ENCODE results near the gene CAPN12. TPM values are rescaled to one million over a fixed set of nuclear protein-coding genes. Genes with fewer than 3 reads are reported as not detected.
A peak's percentile ranks its signal among the peaks of the same experiment; 100 is the strongest.

CAPN12 gene
- total and polyA plus RNA-seq, 2 of the 8 experiments (the other 6 are each of a cell fraction or from before 2014, with no cell fraction given) = 8.8 to 20.0 TPM

- no peak overlapping the region for H3K4me3 ChIP-seq (ENCODE audit: extremely low read depth in 1 of 4, insufficient read depth in 2 of 4, low read depth in 3 of 4, low read length in 4 of 4)
- 0 out of 2 replicates have a peak overlapping the region, but pooled peaks have one; percentile 41 for H4K8ac ChIP-seq (ENCODE audit: extremely low read depth, insufficient read depth, low read length)
- H4K91ac ChIP-seq (replicated peaks; ENCODE audit: insufficient read length, low read length) = no peak overlapping the region
- WGBS, 2 experiments (ENCODE audit: extremely low coverage in 1 of 2, insufficient coverage in 1 of 2, insufficient read length in 1 of 2, insufficient replicate concordance in 2 of 2, low coverage in 1 of 2, low lambda C conversion rate in 2 of 2, missing lambda C conversion rate in 1 of 2) = 87% methylated on average over 10 of the region's 10 CpGs; no CpG with 5 or more reads in 1 of the 2 experiments
- no peaks in the 10 kb centered on the region for H3K9me3 ChIP-seq (ENCODE audit: insufficient read depth in 2 of 2, low read depth in 1 of 2, low read length in 1 of 2)
- peaks cover 4% of the 10 kb centered on the region for H3K79me1 ChIP-seq (ENCODE audit: low read depth, low read length)
- CTCF ChIA-PET (ENCODE audit: partially characterized antibody) = interaction anchor here (1.0 kb wide), 1 partner anchor 10 kb away, joined by 4 read pairs; no protein-coding TSS in a partner anchor
- peaks cover 47 to 84% (median 64%) of the 10 kb centered on the region in 4 experiments for H3K36me3 ChIP-seq (ENCODE audit: control insufficient read depth in 2 of 4, insufficient read depth in 4 of 4, low read length in 3 of 4)
- no peak overlapping the region for H3K4ac ChIP-seq (replicated peaks; ENCODE audit: insufficient read length, low read depth, low read length)
- H4K5ac ChIP-seq (ENCODE audit: insufficient read length, low read depth, low read length) = no peak overlapping the region
- H3K23me2 ChIP-seq (ENCODE audit: low read depth, low read length) = no peaks in the 10 kb centered on the region
- FAIRE-seq (no peak), DNase-seq (ENCODE audit: low read depth in 1 of 2, low spot score in 2 of 2) (no peak)
- no peak overlapping the region for H2BK20ac ChIP-seq (ENCODE audit: low read length)
- H2BK120ac ChIP-seq (replicated peaks; ENCODE audit: low read depth, low read length) = no peak overlapping the region
- no peak overlapping the region for H2AFZ ChIP-seq (ENCODE audit: low read length)
- no peak overlapping the region for H2BK15ac ChIP-seq (ENCODE audit: low read length)
- H3K23ac ChIP-seq (ENCODE audit: insufficient read length) = no peak overlapping the region
- no peak overlapping the region; the same call in 1 of the 2 replicates for H3K27ac ChIP-seq (ENCODE audit: low read depth, low read length)
- no peak overlapping the region for H3K56ac ChIP-seq (replicated peaks; ENCODE audit: insufficient read length, low read depth, low read length)
- H3K14ac ChIP-seq (ENCODE audit: insufficient read length) = no peak overlapping the region
- H3K18ac ChIP-seq (ENCODE audit: extremely low read depth, low read length) = no peak overlapping the region
- peaks cover 8 to 19% of the 10 kb centered on the region in 2 experiments for H4K20me1 ChIP-seq (replicated peaks in 1 of 2; ENCODE audit: control insufficient read depth in 1 of 2, insufficient read depth in 2 of 2, low read length in 2 of 2)
- no peaks in the 10 kb centered on the region; a peak in 1 of 7 replicates for H3K27me3 ChIP-seq (replicated peaks in 1 of 4; ENCODE audit: control insufficient read depth in 3 of 4, extremely low read depth in 1 of 4, insufficient read depth in 3 of 4, low read length in 3 of 4)
- no peaks in the 10 kb centered on the region for H3K4me1 ChIP-seq (replicated peaks in 1 of 4; ENCODE audit: control insufficient read depth in 3 of 4, insufficient read depth in 4 of 4, low read length in 3 of 4)
- no peak overlapping the region for H2AK5ac ChIP-seq (ENCODE audit: low read depth, low read length)
- H2BK5ac ChIP-seq (ENCODE audit: low read depth, low read length) = no peak overlapping the region; the same call in 1 of the 2 replicates
- no peak overlapping the region for H3K9ac ChIP-seq (replicated peaks in 1 of 4; ENCODE audit: extremely low read depth in 1 of 4, low read depth in 3 of 4, low read length in 3 of 4)
- H2BK12ac ChIP-seq (ENCODE audit: low read depth, low read length) = no peak overlapping the region
- H3K79me2 ChIP-seq (ENCODE audit: control insufficient read depth in 1 of 2, insufficient read depth in 2 of 2, low read length in 2 of 2) = no peaks in the 10 kb centered on the region
- no peak overlapping the region for H3K4me2 ChIP-seq (ENCODE audit: insufficient read depth in 1 of 2, low read depth in 2 of 2, low read length in 2 of 2)
- POLR2A ChIA-PET (ENCODE audit: partially characterized antibody) = interaction anchor here (0.7 to 1.0 kb wide), 3 partner anchors 12 to 70 kb away, joined by 3 to 4 read pairs (median 3); no protein-coding TSS in a partner anchor
- TF ChIP-seq POLR2A (IDR thresholded peaks at IDR 0.05; ENCODE audit: control extremely low read depth in 1 of 2, low read depth in 2 of 2, low read length in 2 of 2) = no peak
Measured at GRCh38 chr19:38708413-38709024, 35.8 kb downstream of the CAPN12 start.
